Uterus (tissue), 4 donors: ENCODE data around the gene IL13. TPM values are rescaled to one million over a fixed set of nuclear protein-coding genes. Genes with fewer than 3 reads are reported as not detected.

Experiments
- DNase-seq, 2 donors: peaks; one replicate each; pipeline ENCODE4 v3.0.0-alpha.2; 2019 to 2020
- H3K27ac ChIP-seq, 2 donors: fragments of 200-600 bp; sonication (generic); 1 replicate in 1 of 2; 2 replicates in 1 of 2; pipeline ENCODE4 v1.5.1; 2016 to 2018
- H3K27me3 ChIP-seq, 2 donors: fragments of 200-600 bp; sonication (generic); one replicate each; pipeline ENCODE4 v1.5.1; 2018 to 2019; ENCODE audit warnings: control low read depth in 1 of 2
- H3K36me3 ChIP-seq, 2 donors: fragments of 200-600 bp; sonication (generic); one replicate each; pipeline ENCODE4 v1.5.1; 2019; ENCODE audit warnings: control low read depth in 1 of 2
- H3K4me1 ChIP-seq, 2 donors: fragments of 200-600 bp; sonication (generic); one replicate each; pipeline ENCODE4 v1.5.1; 2018 to 2019; ENCODE audit warnings: control low read depth in 1 of 2
- H3K4me3 ChIP-seq, 2 donors: fragments of 200-600 bp; sonication (generic); 1 replicate in 1 of 2; 2 replicates in 1 of 2; pipeline ENCODE4 v1.5.1; 2018 to 2019; ENCODE audit warnings: mild to moderate bottlenecking in 1 of 2
- H3K9me3 ChIP-seq, 2 donors: fragments of 200-600 bp; sonication (generic); one replicate each; pipeline ENCODE4 v1.5.1; 2019; ENCODE audit warnings: control low read depth in 1 of 2
- POLR2A ChIP-seq, 2 donors: fragments of 450-650 bp; IDR thresholded peaks; one replicate each; pipeline ENCODE4 v1.6.1; 2016; ENCODE audit warnings: antibody characterized with exemption in 2 of 2, mild to moderate bottlenecking in 1 of 2, moderate library complexity in 1 of 2
- intact Hi-C: fragments of 100-400 bp; cut with DNase I; formaldehyde crosslinking; loops from one replicate; pipeline ENCODE4 v1.15.1; 2023; ENCODE audit warnings: low total_unique reads
- total RNA-seq, 4 donors: library from RNA; depleted of rRNA in 3 of 4; stranded (reverse); fragments of >200 nt in 3 of 4; gene quantifications; one replicate each; pipeline versions ENCODE4 v1.1.0 to v1.2.4, GENCODE V29; 2014 to 2023
- TF ChIP-seq, protein P1 (sequence below), 4 experiments: fragments of 200-600 bp in 2 of 4; fragments of 450-650 bp in 2 of 4; sonication (generic) in 2 of 4; IDR thresholded peaks; one replicate each; pipeline ENCODE4 v1.5.1; 2016 to 2019; ENCODE audit warnings: antibody characterized with exemption in 4 of 4, mild to moderate bottlenecking in 2 of 4, moderate library complexity in 1 of 4
- donor health status: DM: yes; HTN: yes; CAD: no.

The IL13 gene
- total RNA-seq, 4 donors from 2014 or later = 0.73 TPM; not detected in 3

- Histone ChIP-seq H3K27me3 (no peaks in the 10 kb centered on the region), H3K27ac (no peak overlapping the region), H3K4me1 (no peaks in the 10 kb centered on the region), H3K4me3 (no peak overlapping the region), H3K36me3 (no peaks in the 10 kb centered on the region), H3K9me3 (no peaks in the 10 kb centered on the region)
- intact Hi-C loops = no loop called here
- no peak for DNase-seq
- TF ChIP-seq POLR2A (IDR thresholded peaks at IDR 0.05) = no peak
- TF ChIP-seq, protein P1, sequence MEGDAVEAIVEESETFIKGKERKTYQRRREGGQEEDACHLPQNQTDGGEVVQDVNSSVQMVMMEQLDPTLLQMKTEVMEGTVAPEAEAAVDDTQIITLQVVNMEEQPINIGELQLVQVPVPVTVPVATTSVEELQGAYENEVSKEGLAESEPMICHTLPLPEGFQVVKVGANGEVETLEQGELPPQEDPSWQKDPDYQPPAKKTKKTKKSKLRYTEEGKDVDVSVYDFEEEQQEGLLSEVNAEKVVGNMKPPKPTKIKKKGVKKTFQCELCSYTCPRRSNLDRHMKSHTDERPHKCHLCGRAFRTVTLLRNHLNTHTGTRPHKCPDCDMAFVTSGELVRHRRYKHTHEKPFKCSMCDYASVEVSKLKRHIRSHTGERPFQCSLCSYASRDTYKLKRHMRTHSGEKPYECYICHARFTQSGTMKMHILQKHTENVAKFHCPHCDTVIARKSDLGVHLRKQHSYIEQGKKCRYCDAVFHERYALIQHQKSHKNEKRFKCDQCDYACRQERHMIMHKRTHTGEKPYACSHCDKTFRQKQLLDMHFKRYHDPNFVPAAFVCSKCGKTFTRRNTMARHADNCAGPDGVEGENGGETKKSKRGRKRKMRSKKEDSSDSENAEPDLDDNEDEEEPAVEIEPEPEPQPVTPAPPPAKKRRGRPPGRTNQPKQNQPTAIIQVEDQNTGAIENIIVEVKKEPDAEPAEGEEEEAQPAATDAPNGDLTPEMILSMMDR (IDR thresholded peaks at IDR 0.05) = no peak
Measured at GRCh38 chr5:132692632-132692967, 34.6 kb downstream of the IL13 start.

- intact Hi-C loops = no loop called here
- TF ChIP-seq, protein P1 (IDR thresholded peaks at IDR 0.05) = no peak
- no peak for TF ChIP-seq POLR2A (IDR thresholded peaks at IDR 0.05)
- H3K9me3 ChIP-seq = no peaks in the 10 kb centered on the region
- no peak for DNase-seq
- H3K27ac ChIP-seq = no peak overlapping the region
- H3K36me3 ChIP-seq = no peaks in the 10 kb centered on the region
- no peak overlapping the region for H3K4me3 ChIP-seq
- H3K4me1 ChIP-seq = no peaks in the 10 kb centered on the region
- H3K27me3 ChIP-seq = no peaks in the 10 kb centered on the region
Measured at GRCh38 chr5:132695956-132696355, 38.0 kb downstream of the IL13 start.

DNA sequence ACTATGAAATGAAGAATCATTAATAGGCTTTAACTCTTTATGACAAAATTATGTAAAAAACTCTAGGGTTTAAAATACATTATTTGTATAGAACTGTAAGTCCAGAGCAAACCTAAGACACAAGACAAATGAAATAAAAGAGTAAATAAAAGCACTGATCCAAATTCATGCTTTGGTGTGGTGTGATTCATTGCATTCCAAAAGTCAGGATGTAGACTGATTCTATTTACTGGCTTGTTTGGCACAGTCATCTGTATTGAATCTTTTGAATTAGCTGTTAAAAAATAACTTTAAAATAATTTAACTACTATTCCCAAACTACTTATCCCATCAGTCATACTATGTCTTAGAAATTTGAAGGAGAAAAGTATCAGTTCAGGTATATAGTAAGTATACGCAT lies 46.9 kb downstream of the IL13 start:
- no peak for DNase-seq
- Histone ChIP-seq H3K4me1 (no peaks in the 10 kb centered on the region), H3K36me3 (no peaks in the 10 kb centered on the region), H3K27ac (no peak overlapping the region), H3K27me3 (no peaks in the 10 kb centered on the region), H3K4me3 (no peak overlapping the region), H3K9me3 (no peaks in the 10 kb centered on the region)
- intact Hi-C loops = no loop called here
- TF ChIP-seq POLR2A (IDR thresholded peaks at IDR 0.05) = no peak
- TF ChIP-seq, protein P1 (IDR thresholded peaks at IDR 0.05) = no peak

DNA sequence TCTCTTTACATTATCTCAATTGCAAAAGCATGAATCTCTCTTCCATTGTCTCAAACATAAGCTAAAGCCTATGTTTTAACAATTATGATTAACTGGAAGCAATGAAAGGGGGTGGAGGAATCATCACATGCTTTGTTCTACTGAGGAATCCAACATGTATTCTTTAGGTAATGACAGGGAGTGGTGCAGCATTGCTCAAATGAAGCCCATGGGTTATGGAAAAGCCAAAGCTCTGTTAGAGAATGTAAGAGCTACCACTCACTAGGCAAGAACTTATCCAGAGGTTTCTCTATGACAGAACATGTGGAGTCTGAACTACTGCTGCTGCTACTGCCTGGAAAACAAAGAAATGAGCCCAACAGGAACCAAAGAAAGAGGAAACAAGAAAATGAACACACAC lies 50.7 kb downstream of the IL13 start:
- Histone ChIP-seq H3K4me1 (no peaks in the 10 kb centered on the region), H3K9me3 (no peaks in the 10 kb centered on the region), H3K4me3 (no peak overlapping the region), H3K36me3 (no peaks in the 10 kb centered on the region), H3K27ac (no peak overlapping the region), H3K27me3 (no peaks in the 10 kb centered on the region)
- intact Hi-C loops = no loop called here
- TF ChIP-seq, protein P1 (IDR thresholded peaks at IDR 0.05) = no peak
- no peak for TF ChIP-seq POLR2A (IDR thresholded peaks at IDR 0.05)
- no peak for DNase-seq

Other genes starting within 250 kb of the IL13 start
- 100 to 1,000 TPM in 1 of 4 donors, 10 to 100 TPM in 2, 1 to 10 TPM in 1; 3.8 to 110 (median 25.7) TPM for gene IRF1, start 167.4 kb upstream of the IL13 start, total RNA-seq
- gene IL5, start 114.7 kb upstream of the IL13 start, total RNA-seq = not detected
- 10 to 100 TPM; 13.8 to 50.0 (median 32.6) TPM for gene RAD50, start 101.2 kb upstream of the IL13 start, total RNA-seq
- not detected for gene IL4, start 15.8 kb downstream of the IL13 start, total RNA-seq
- 100 to 1,000 TPM in 1 of 4 donors, 10 to 100 TPM in 2, 1 to 10 TPM in 1; 5.9 to 203 (median 19.5) TPM for gene KIF3A, start 79.4 kb downstream of the IL13 start, total RNA-seq
- not detected for gene CCNI2, start 89.3 kb downstream of the IL13 start, total RNA-seq
- 10 to 100 TPM; 17.7 to 49.4 (median 36.4) TPM for gene SEPTIN8, start 119.1 kb downstream of the IL13 start, total RNA-seq
- under 1 TPM in 3 of 4 donors, not detected in 1; under 0.01 to 0.14 (median 0.12) TPM for gene SOWAHA, start 155.1 kb downstream of the IL13 start, total RNA-seq
- 10 to 100 TPM in 3 of 4 donors, 1 to 10 TPM in 1; 5.0 to 28.0 (median 12.3) TPM for gene SHROOM1, start 172.5 kb downstream of the IL13 start, total RNA-seq
- 1 to 10 TPM in 1 of 4 donors, under 1 TPM in 2, not detected in 1; 0.18 to 1.8 (median 0.62) TPM for gene GDF9, start 208.3 kb downstream of the IL13 start, total RNA-seq
- gene UQCRQ, start 208.5 kb downstream of the IL13 start, total RNA-seq = 100 to 1,000 TPM in 2 of 4 donors, 10 to 100 TPM in 2; 30.5 to 196 (median 115) TPM
- 1 to 10 TPM in 2 of 4 donors, under 1 TPM in 1, not detected in 1; 0.88 to 3.4 (median 1.1) TPM for gene LEAP2, start 215.5 kb downstream of the IL13 start, total RNA-seq